Neural cell (in vitro differentiated cells): ENCODE measurements around the gene ADAM11. TPM values are rescaled to one million over a fixed set of nuclear protein-coding genes. Genes with fewer than 3 reads are reported as not detected.
"Not testable (repeated sequence)": the region's sequence is repeated elsewhere in the genome, so short reads cannot be mapped to it uniquely, and the experiment has no call there.

Source experiments
- H2AFZ ChIP-seq: fragments of 200-600, 300-800 bp; sonication (generic), shearing (Covaris generic); 2 replicates; pipeline ENCODE4 v1.6.0; 2014; ENCODE audit warnings: low read depth, mild to moderate bottlenecking, antibody characterized with exemption, low read length, moderate library complexity
- H3F3A ChIP-seq: fragments of 200-600 bp; shearing (Covaris generic); 2 replicates; pipeline ENCODE4 v1.6.1; 2016; ENCODE audit warnings: mild to moderate bottlenecking, moderate library complexity, mixed read lengths, antibody characterized with exemption, low read length; ENCODE audit not compliant: insufficient read depth, poor library complexity, severe bottlenecking
- H3K27ac ChIP-seq: fragments of 200-600, 300-800 bp; sonication (generic), shearing (Covaris generic); 2 replicates; pipeline ENCODE4 v1.5.1; 2014; ENCODE audit warnings: mild to moderate bottlenecking, low read length, moderate library complexity
- H3K27me3 ChIP-seq: fragments of 300-800, 200-600 bp; sonication (generic), shearing (Covaris generic); 2 replicates; pipeline ENCODE4 v1.6.0; 2014; ENCODE audit warnings: mild to moderate bottlenecking, low read depth, low read length, moderate library complexity; ENCODE audit not compliant: insufficient read depth
- H3K36me3 ChIP-seq: fragments of 300-800, 200-600 bp; sonication (generic), shearing (Covaris generic); 2 replicates; pipeline ENCODE4 v1.5.1; 2014; ENCODE audit warnings: mild to moderate bottlenecking, antibody characterized with exemption, low read length, moderate library complexity; ENCODE audit not compliant: insufficient read depth
- H3K4me2 ChIP-seq: fragments of 300-800, 200-600 bp; sonication (generic), shearing (Covaris generic); 2 replicates; pipeline ENCODE4 v1.6.0; 2014; ENCODE audit warnings: mild to moderate bottlenecking, low read length
- H3K4me3 ChIP-seq: fragments of 300-800, 200-600 bp; sonication (generic), shearing (Covaris generic); 2 replicates; pipeline ENCODE4 v1.5.1; 2014; ENCODE audit warnings: mild to moderate bottlenecking, low read length, moderate library complexity
- H3K79me2 ChIP-seq: fragments of 200-600 bp; shearing (Covaris generic); replicated peaks from 2 replicates; pipeline ENCODE4 v1.6.0; 2014; ENCODE audit warnings: mild to moderate bottlenecking, low read length, moderate library complexity; ENCODE audit not compliant: insufficient read depth
- H3K9ac ChIP-seq: fragments of 300-800, 200-600 bp; sonication (generic), shearing (Covaris generic); 2 replicates; pipeline ENCODE4 v1.6.1; 2016; ENCODE audit warnings: mild to moderate bottlenecking, low read length, mixed read lengths
- H3K9me2 ChIP-seq: fragments of 200-600 bp; shearing (Covaris generic); 2 replicates; pipeline ENCODE4 v1.6.1; 2016; ENCODE audit warnings: mild to moderate bottlenecking, low read length, mixed read lengths; ENCODE audit not compliant: insufficient read depth
- H3K9me3 ChIP-seq: fragments of 200-600, 300-800 bp; sonication (generic), shearing (Covaris generic); 2 replicates; pipeline ENCODE4 v1.6.1; 2016; ENCODE audit warnings: mild to moderate bottlenecking, mixed run types, low read length, moderate library complexity, mixed read lengths
- H4K20me1 ChIP-seq: fragments of 200-600 bp; shearing (Covaris generic); 2 replicates; pipeline ENCODE4 v1.6.1; 2016; ENCODE audit warnings: mild to moderate bottlenecking, mixed run types; ENCODE audit not compliant: insufficient read depth
- EP300 ChIP-seq: fragments of 450-650 bp; conservative IDR thresholded peaks from 2 replicates; pipeline ENCODE4 v1.6.1; 2014; ENCODE audit warnings: antibody characterized with exemption, mild to moderate bottlenecking, moderate library complexity; ENCODE audit not compliant: poor library complexity, severe bottlenecking
- EZH2 ChIP-seq: fragments of 200-600, 300-800 bp; shearing (Covaris generic), sonication (generic); IDR thresholded peaks from 2 replicates; pipeline ENCODE4 v1.6.1; 2014; ENCODE audit warnings: antibody characterized with exemption, low read length, borderline replicate concordance, mild to moderate bottlenecking; ENCODE audit not compliant: insufficient read depth, poor library complexity, severe bottlenecking
- MXI1 ChIP-seq: fragments of 450-650 bp; conservative IDR thresholded peaks from 2 replicates; pipeline ENCODE4 v1.6.1; 2014; ENCODE audit warnings: antibody characterized with exemption, mild to moderate bottlenecking; ENCODE audit not compliant: poor library complexity, severe bottlenecking
- POLR2AphosphoS5 ChIP-seq: IDR thresholded peaks from 2 replicates; pipeline ENCODE4 v1.6.1; 2012
- RAD21 ChIP-seq: fragments of 450-650 bp; conservative IDR thresholded peaks from 2 replicates; pipeline ENCODE4 v1.6.1; 2014; ENCODE audit warnings: antibody characterized with exemption, mild to moderate bottlenecking, moderate library complexity
- SMC3 ChIP-seq: fragments of 450-650 bp; conservative IDR thresholded peaks from 2 replicates; pipeline ENCODE4 v1.6.1; 2014; ENCODE audit warnings: antibody characterized with exemption, mild to moderate bottlenecking, moderate library complexity; ENCODE audit not compliant: poor library complexity
- TAF1 ChIP-seq: IDR thresholded peaks from 2 replicates; pipeline ENCODE4 v1.6.1; 2012; ENCODE audit warnings: low read depth
- polyA plus RNA-seq: library from polyadenylated mRNA; depleted of rRNA; stranded (reverse); fragments of >200 nt; gene quantifications from 2 replicates; pipeline ENCODE4 v1.2.3, GENCODE V29; 2014
- TF ChIP-seq, protein P1 (sequence below): fragments of 450-650 bp; IDR thresholded peaks from 2 replicates; pipeline ENCODE4 v1.5.1; 2014; ENCODE audit warnings: antibody characterized with exemption, mild to moderate bottlenecking, moderate library complexity; ENCODE audit not compliant: poor library complexity, severe bottlenecking
- TF ChIP-seq, protein P2 (sequence below): IDR thresholded peaks from 2 replicates; pipeline ENCODE4 v1.6.1; 2012; ENCODE audit warnings: borderline replicate concordance

Gene ADAM11
- polyA plus RNA-seq, 1 donor from 2014 or later = 25.8 TPM

DNA sequence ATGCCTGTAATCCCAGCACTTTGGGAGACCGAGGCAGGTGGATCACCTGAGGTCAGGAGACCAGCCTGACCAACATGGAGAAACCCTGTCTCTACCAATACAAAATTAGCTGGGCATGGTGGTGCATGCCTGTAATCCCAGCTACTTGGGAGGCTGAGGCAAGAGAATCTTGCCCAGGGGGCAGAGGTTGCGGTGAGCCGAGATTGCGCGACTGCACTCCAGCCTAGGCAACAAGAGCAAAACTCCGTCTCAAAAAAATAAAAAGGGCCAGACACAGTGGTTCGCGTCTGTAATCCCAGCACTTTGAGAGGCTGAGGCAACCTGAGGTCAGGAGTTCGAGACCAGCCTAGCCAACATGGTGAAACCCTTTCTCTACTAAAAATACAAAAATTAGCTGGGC lies 66.4 kb downstream of the ADAM11 start:
- H3K79me2 ChIP-seq = peaks cover 59% of the 10 kb centered on the region
- H3F3A ChIP-seq, H3K9me2 ChIP-seq, H3K9me3 ChIP-seq, H3K27me3 ChIP-seq, H3K9ac ChIP-seq, H2AFZ ChIP-seq, H4K20me1 ChIP-seq, H3K4me3 ChIP-seq, H3K4me2 ChIP-seq, H3K36me3 ChIP-seq, H3K27ac ChIP-seq: not testable (repeated sequence)

DNA sequence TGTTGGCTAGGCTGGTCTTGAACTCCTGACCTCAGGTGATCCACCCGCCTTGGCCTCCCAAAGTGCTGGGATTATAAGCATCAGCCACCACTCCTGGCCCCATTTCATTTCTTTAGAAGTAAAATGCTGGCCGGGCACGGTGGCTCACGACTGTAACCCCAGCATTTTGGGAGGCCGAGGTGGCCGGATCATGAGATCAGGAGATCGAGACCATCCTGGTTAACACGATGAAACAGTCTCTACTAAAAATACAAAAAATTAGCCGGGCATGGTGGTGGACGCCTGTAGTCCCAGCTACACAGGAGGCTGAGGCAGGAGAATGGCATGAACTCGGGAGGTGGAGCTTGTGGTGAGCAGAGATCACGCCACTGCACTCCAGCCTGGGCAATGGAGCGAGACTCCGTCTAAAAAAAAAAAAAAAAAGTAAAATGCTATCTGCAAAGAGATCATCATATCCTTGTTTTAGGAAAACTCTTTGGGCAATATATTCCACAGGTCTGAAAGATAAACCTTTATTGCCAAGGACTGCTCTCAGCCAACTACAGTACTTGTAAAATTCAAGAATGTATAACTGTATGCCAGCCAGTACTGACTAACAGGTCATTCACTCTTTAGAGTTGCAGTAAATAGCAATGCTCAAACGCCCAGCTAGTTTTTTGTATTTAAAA lies 67.5 kb downstream of the ADAM11 start:
- H4K20me1 ChIP-seq = no peaks in the 10 kb centered on the region
- no peaks in the 10 kb centered on the region for H3K27me3 ChIP-seq
- no peak overlapping the region for H3K4me3 ChIP-seq

DNA sequence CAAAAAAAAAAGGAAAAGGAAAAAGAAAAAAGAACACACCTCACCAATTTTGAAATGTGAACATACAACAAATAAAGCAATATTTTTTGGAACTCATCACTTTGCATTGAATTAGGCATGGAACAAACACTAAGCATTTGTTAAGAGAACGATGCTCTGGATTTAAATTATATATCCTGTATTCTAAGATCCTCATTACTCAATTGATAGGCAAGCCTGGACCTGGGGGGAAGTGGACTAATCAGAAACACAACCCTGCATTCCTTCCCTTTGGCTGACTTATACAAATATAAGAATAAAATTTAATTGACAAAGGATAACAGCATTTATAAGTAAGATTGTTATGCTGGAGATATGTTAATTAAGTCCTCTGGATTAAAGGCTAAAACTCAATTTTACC lies 69.1 kb downstream of the ADAM11 start:
- H3K27ac ChIP-seq = no peak overlapping the region
- TF ChIP-seq EP300 (no peak), EZH2 (no peak), RAD21 (no peak), SMC3 (no peak)
- TF ChIP-seq, protein P1, sequence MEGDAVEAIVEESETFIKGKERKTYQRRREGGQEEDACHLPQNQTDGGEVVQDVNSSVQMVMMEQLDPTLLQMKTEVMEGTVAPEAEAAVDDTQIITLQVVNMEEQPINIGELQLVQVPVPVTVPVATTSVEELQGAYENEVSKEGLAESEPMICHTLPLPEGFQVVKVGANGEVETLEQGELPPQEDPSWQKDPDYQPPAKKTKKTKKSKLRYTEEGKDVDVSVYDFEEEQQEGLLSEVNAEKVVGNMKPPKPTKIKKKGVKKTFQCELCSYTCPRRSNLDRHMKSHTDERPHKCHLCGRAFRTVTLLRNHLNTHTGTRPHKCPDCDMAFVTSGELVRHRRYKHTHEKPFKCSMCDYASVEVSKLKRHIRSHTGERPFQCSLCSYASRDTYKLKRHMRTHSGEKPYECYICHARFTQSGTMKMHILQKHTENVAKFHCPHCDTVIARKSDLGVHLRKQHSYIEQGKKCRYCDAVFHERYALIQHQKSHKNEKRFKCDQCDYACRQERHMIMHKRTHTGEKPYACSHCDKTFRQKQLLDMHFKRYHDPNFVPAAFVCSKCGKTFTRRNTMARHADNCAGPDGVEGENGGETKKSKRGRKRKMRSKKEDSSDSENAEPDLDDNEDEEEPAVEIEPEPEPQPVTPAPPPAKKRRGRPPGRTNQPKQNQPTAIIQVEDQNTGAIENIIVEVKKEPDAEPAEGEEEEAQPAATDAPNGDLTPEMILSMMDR = no peak

More for the DNA sequence above, 67.5 kb downstream of the ADAM11 start:
- no peak overlapping the region for H3K27ac ChIP-seq
- H3K4me2 ChIP-seq = no peak overlapping the region
- peaks cover 59% of the 10 kb centered on the region for H3K79me2 ChIP-seq
- H3K9ac ChIP-seq = no peak overlapping the region
- no peaks in the 10 kb centered on the region for H3K9me2 ChIP-seq
- no peak for TF ChIP-seq SMC3
- no peak for TF ChIP-seq RAD21
- TF ChIP-seq TAF1 = no peak
- TF ChIP-seq MXI1 = no peak
- no peak for TF ChIP-seq EZH2
- TF ChIP-seq, protein P1 = no peak
- no peak for TF ChIP-seq EP300
- TF ChIP-seq, protein P2, sequence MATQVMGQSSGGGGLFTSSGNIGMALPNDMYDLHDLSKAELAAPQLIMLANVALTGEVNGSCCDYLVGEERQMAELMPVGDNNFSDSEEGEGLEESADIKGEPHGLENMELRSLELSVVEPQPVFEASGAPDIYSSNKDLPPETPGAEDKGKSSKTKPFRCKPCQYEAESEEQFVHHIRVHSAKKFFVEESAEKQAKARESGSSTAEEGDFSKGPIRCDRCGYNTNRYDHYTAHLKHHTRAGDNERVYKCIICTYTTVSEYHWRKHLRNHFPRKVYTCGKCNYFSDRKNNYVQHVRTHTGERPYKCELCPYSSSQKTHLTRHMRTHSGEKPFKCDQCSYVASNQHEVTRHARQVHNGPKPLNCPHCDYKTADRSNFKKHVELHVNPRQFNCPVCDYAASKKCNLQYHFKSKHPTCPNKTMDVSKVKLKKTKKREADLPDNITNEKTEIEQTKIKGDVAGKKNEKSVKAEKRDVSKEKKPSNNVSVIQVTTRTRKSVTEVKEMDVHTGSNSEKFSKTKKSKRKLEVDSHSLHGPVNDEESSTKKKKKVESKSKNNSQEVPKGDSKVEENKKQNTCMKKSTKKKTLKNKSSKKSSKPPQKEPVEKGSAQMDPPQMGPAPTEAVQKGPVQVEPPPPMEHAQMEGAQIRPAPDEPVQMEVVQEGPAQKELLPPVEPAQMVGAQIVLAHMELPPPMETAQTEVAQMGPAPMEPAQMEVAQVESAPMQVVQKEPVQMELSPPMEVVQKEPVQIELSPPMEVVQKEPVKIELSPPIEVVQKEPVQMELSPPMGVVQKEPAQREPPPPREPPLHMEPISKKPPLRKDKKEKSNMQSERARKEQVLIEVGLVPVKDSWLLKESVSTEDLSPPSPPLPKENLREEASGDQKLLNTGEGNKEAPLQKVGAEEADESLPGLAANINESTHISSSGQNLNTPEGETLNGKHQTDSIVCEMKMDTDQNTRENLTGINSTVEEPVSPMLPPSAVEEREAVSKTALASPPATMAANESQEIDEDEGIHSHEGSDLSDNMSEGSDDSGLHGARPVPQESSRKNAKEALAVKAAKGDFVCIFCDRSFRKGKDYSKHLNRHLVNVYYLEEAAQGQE = no peak
- no peak for TF ChIP-seq POLR2AphosphoS5
- no peaks in the 10 kb centered on the region for H3K36me3 ChIP-seq
- no peaks in the 10 kb centered on the region for H3K9me3 ChIP-seq
- peaks cover 3% of the 10 kb centered on the region for H3F3A ChIP-seq
- no peak overlapping the region for H2AFZ ChIP-seq

More for the DNA sequence above, 69.1 kb downstream of the ADAM11 start:
- Histone ChIP-seq H3K4me2 (peak overlapping the region; percentile 89), H3K27me3 (no peaks in the 10 kb centered on the region), H3K9ac (no peak overlapping the region), H3K9me2 (no peaks in the 10 kb centered on the region), H3K36me3 (no peaks in the 10 kb centered on the region), H2AFZ (no peak overlapping the region), H3K4me3 (peak overlapping the region; percentile 79), H4K20me1 (no peaks in the 10 kb centered on the region), H3K79me2 (peaks cover 55% of the 10 kb centered on the region), H3K9me3 (no peaks in the 10 kb centered on the region), H3F3A (peaks cover 3% of the 10 kb centered on the region)
